Activated T-helper 1 cell treated with anti-CD3 and anti-CD28 coated beads, Interleukin-12 subunit alpha, Interleukin-12 subunit beta, Interleukin-2, Interleukin-4 antibody, amounts not matched to agents 30 ng/mL and 10 ng/mL and 1 ng/mL, durations not matched to agents 14 hours and 24 hours and 36 hours (primary cell): Measurements from ENCODE around the gene MAML2. TPM values are rescaled to one million over a fixed set of nuclear protein-coding genes. Genes with fewer than 3 reads are reported as not detected.

Experiments used
- DNase-seq: peaks from one replicate; pipeline ENCODE4 v3.0.0; 2021; ENCODE audit warnings: low spot score
- H3K27ac Mint-ChIP-seq: one replicate; pipeline ENCODE4 v1.8.0; 2021; ENCODE audit warnings: mild to moderate bottlenecking, mixed read lengths
- H3K27me3 Mint-ChIP-seq: one replicate; pipeline ENCODE4 v1.8.0; 2022; ENCODE audit warnings: mild to moderate bottlenecking, moderate library complexity, mixed read lengths; ENCODE audit not compliant: insufficient read depth
- H3K36me3 Mint-ChIP-seq: one replicate; pipeline ENCODE4 v1.8.0; 2021; ENCODE audit warnings: low read depth, mixed read lengths
- H3K4me1 Mint-ChIP-seq: one replicate; pipeline ENCODE4 v1.8.0; 2021; ENCODE audit warnings: low read depth, mixed read lengths
- H3K4me3 Mint-ChIP-seq: one replicate; pipeline ENCODE4 v1.8.0; 2021; ENCODE audit warnings: mild to moderate bottlenecking, moderate library complexity, mixed read lengths
- H3K9me3 Mint-ChIP-seq: one replicate; pipeline ENCODE4 v1.8.0; 2021; ENCODE audit warnings: mixed read lengths
- intact Hi-C: fragments of 100-400 bp; cut with micrococcal nuclease; formaldehyde crosslinking; loops from one replicate; pipeline ENCODE4 v1.15.1; 2024
- total RNA-seq: library from RNA; stranded (reverse); gene quantifications from 2 replicates; pipeline ENCODE4 v1.2.3, GENCODE V29; 2022

The MAML2 gene
- 10.0 and 10.1 TPM in 2 replicates for total RNA-seq

DNA sequence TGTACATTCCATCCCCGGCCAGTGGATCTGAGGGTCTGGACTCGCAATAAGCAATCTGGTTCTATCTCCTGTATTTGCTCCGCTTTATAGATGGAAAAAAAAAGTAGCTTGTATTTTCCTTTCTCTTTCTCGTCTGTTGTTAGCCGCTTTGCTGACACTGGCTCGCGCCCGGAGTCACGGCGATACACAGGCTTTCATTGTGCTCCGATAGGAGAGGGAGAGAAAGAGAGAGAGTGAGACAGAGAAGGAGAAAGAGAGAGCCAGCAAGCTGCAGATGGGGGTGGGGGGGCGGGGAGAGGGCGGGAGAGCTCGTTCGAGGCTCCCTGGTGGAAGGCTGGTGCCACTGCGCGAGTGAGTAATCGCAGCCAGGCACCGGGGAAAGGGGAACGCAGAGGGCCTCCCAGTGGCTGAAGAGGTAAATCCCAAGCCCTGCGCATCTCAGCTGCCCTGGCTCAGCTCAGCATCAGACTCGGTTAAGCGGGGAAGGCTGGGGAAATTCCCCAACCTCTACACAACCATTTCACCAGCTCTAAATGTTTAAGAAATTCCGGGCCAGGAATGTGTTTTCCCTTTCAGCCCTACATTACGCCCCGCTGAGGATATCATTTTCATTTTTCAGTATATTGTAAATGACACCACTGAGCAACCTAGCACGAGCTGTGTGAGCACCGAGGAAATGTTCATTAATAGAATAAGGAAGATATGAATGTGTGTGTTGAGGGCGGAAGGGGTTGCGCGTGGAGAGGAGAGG lies at the start of gene MAML2:
Gene MAML2 (minus strand): TSS at position 235 of the 751 bp plus-strand sequence. CDS start 1,300 bp downstream, outside the sequence.
- Mint-ChIP-seq H3K27me3 (no peaks in the 10 kb centered on the region), H3K36me3 (peaks cover 3% of the 10 kb centered on the region), H3K9me3 (no peaks in the 10 kb centered on the region), H3K27ac (peak within 1 kb of the TSS; percentile 89), H3K4me1 (peaks cover 49% of the 10 kb centered on the region), H3K4me3 (peak within 1 kb of the TSS; percentile 94)
- intact Hi-C loops = loop anchor here (1.0 to 5.0 kb wide), 17 partner anchors 46 to 1246 kb away; partner anchors contain the start of genes CCDC82, CEP57 and MTMR2
- peak; percentile 85 for DNase-seq

DNA sequence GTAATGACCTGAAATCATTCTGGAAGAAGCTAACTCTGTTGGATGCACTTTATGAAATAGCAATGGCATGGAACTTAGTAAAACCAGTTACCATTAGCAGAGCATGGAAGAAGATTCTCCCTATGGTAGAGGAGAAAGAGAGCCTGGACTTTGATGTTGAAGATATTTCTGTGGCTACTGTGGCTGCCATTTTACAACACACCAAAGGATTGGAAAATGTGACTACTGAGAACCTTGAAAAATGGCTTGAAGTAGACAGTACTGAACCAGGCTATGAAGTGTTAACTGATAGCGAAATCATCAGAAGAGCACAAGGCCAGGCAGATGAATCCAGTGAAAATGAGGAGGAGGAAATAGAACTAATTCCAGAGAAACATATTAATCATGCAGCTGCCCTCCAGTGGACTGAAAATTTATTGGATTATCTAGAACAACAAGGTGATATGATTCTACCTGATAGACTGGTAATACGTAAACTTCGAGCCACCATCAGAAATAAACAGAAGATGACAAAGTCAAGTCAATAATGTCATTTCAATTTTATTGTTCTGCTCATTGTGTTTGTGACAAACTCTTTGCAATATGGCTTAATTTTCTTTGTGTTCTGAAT lies 48.8 kb upstream of the MAML2 start:
- no peaks in the 10 kb centered on the region for H3K9me3 Mint-ChIP-seq
- peaks cover 53% of the 10 kb centered on the region for H3K4me1 Mint-ChIP-seq
- H3K27me3 Mint-ChIP-seq = no peaks in the 10 kb centered on the region
- no peak for DNase-seq
- H3K4me3 Mint-ChIP-seq = peak overlapping the region; percentile 95
- intact Hi-C loops = loop anchor here (2.0 kb wide), 3 partner anchors 35 to 467 kb away; partner anchors contain the start of gene MTMR2
- peaks cover 15% of the 10 kb centered on the region for H3K36me3 Mint-ChIP-seq
- H3K27ac Mint-ChIP-seq = no peak overlapping the region

DNA sequence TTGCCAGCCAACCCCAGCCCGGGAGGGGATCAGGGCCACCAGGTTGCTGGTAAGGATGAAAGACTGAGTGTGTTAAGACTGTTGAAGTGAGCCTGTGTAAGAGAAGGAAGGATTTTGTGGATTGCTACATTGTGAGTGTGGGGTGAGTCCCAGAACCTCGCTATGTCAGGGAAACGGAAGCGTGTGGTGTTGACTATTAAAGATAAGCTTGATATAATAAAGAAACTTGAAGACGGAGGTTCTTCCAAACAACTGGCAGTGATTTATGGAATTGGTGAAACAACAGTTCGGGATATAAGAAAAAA lies 47.4 kb upstream of the MAML2 start:
- H3K4me1 Mint-ChIP-seq = peaks cover 59% of the 10 kb centered on the region
- peaks cover 16% of the 10 kb centered on the region for H3K36me3 Mint-ChIP-seq
- peak overlapping the region; percentile 85 for H3K27ac Mint-ChIP-seq

DNA sequence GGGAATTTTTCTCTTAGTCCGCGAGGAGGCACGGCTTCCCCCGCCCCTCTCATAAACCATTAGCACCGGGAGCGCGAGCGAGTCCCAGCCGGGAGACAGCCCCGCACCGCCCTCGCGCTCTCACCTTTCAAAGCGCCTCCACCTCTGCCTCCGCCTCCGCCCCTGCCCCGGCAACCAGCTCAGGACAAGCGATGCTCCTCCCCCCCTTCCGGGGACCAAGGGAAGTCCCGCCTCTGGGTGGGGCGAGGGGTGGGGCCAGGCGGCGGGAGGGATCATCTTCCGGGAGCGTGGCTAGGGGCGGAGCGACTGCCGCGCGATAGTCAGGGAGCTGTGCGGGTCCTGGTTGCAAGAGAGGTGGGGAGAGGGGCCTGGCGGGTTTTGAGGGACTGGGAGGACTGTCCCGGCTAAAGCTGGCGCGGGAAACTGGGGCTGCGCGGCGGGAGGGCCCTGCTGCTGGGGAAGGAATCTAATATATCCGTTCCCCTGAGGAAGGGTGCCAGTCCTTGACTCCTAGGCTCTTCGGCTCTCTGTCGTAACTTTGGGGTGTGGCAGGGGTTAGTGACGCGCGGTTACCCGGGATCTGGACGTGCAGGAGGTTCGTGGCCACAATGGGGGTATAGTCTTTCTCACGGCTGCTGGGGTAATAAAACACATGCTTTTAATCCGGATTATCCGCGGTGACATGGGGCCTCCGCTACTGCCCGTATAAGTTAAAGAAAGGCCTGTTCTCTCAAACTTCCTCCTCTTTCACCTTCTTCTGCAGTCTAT lies 46.9 kb upstream of the MAML2 start, which contains the start of the genes CCDC82 and JRKL:
Gene CCDC82 (minus strand): TSS at position 193 of the 768 bp plus-strand sequence. CDS start 5,165 bp downstream, outside the sequence.
Gene JRKL (plus strand): TSS at position 294 of the 768 bp plus-strand sequence. CDS start 637 bp downstream, outside the sequence.
- Mint-ChIP-seq H3K27me3 (no peaks in the 10 kb centered on the region), H3K9me3 (no peaks in the 10 kb centered on the region), H3K4me1 (peaks cover 64% of the 10 kb centered on the region), H3K4me3 (peak within 1 kb of the TSS; percentile 95), H3K27ac (peak within 1 kb of the TSS; percentile 85), H3K36me3 (peaks cover 20% of the 10 kb centered on the region)
- DNase-seq = peak; percentile 97
- intact Hi-C loops = loop anchor here (1.0 to 2.0 kb wide), 9 partner anchors 47 to 1417 kb away; partner anchors contain the start of genes CEP57, CWC15, KDM4D and MAML2

More for the DNA sequence above, 47.4 kb upstream of the MAML2 start:
- intact Hi-C loops = loop anchor here (2.0 kb wide), 2 partner anchors 378 to 466 kb away; partner anchors contain the start of gene MTMR2
- H3K9me3 Mint-ChIP-seq = no peaks in the 10 kb centered on the region
- no peaks in the 10 kb centered on the region for H3K27me3 Mint-ChIP-seq
- H3K4me3 Mint-ChIP-seq = peak overlapping the region; percentile 95
- DNase-seq = no peak

DNA sequence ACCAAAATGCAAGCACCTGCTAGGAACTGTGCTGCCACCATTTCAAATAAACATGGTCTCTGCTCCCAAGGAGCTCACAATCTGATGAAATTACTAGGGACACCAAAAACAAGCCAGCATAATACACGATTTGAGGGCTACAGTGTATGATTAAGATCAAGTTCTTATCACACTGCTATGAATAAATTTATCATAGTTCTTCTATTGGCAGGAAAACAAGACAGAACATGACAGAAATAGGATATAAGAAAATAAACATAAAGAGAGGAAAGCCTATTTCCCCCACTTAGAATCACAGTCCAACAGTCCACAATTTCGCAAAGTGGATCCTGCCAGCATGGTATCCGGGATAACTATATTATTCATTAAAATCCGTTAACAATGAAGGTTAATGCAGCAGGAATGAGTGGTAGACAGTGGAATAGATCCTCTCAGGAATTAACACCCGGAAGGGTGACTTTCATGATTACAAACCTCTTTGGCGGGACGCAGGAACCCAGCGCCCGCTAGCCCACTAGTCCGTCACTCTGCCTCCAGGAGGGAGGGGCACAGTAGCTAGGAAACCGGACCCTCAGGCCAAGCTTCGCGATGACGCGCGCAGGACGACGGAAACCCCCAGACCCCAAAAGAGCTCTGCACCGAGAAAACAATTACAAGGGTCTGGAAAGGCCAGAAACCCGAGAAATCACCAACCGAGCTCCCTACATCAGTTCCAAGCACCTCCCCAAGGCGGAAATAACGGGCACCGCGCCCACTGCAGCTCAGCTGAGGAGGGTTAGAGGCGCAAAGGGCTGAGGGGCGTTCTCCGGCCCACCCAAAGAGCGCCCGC lies 46.1 kb upstream of the MAML2 start:
- Mint-ChIP-seq H3K36me3 (peaks cover 25% of the 10 kb centered on the region), H3K27me3 (no peaks in the 10 kb centered on the region), H3K4me3 (peak overlapping the region; percentile 95), H3K27ac (peak overlapping the region; percentile 85), H3K9me3 (no peaks in the 10 kb centered on the region), H3K4me1 (peaks cover 67% of the 10 kb centered on the region)
- intact Hi-C loops = loop anchor here (1.0 kb wide), 7 partner anchors 46 to 1416 kb away; partner anchors contain the start of genes CEP57, CWC15, KDM4D and MAML2
- no peak for DNase-seq

DNA sequence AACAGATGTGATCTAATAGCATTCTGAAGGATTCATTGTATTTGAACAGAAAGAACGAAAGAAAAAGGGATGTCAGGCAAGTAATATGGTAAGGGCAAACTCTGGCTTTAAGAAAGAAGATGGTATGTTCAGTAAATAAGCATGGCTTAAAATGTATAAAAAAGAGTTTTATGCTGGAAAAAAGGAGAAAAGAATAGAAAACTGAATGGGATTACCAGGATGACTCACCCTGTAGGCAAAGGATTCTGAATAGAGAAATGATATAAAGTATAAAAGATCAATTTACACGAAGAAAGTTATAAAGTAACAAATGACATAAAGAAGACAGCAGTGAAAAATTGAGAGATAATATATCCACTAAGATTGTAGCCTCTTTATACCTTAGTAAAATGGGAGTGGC lies 42.2 kb upstream of the MAML2 start:
- Mint-ChIP-seq H3K9me3 (no peaks in the 10 kb centered on the region), H3K27ac (no peak overlapping the region), H3K36me3 (peaks cover 27% of the 10 kb centered on the region), H3K4me3 (no peak overlapping the region), H3K4me1 (peaks cover 50% of the 10 kb centered on the region), H3K27me3 (no peaks in the 10 kb centered on the region)
- DNase-seq = no peak
- intact Hi-C loops = no loop called here

DNA sequence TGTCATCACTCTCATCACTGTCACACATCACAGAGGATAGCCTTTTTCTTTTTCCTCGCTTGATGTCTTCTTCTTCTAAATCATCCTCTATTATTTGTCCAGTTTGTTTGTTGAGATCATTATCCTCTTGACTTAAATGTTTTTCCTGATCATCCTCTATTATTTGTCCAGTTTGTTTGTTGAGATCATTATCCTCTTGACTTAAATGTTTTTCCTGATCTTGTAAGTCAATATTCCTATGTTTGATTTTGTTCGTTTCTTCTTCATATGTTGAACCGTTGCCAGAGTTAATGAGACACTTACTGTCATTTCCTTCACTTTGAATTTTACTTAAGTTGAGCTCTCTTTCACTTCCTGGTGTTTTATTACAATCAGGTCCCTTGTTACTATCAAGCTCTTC lies 41.2 kb upstream of the MAML2 start:
- Mint-ChIP-seq H3K36me3 (peaks cover 32% of the 10 kb centered on the region), H3K4me1 (peaks cover 50% of the 10 kb centered on the region), H3K9me3 (no peaks in the 10 kb centered on the region), H3K27me3 (no peaks in the 10 kb centered on the region), H3K4me3 (peak overlapping the region; percentile 52), H3K27ac (peak overlapping the region; percentile 1)
- no peak for DNase-seq
- intact Hi-C loops = no loop called here

DNA sequence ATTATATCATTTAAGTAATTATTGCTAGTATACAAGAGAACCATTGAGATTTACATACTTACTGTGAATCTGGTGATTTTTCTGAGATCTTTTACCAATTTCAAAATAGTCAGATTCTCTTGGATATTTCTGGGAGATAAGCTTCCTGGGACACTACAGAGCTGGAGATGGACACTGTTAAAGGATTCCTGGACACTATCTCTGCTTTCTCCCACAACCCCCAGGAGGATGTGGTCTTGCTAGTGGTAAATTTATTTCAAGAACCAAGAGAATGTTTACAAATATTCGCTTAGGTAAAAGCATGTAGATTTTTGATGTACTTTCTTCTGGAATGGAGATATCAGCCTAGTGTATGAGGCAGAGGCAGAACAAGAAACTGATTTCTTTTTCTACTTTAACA lies 33.8 kb upstream of the MAML2 start:
- Mint-ChIP-seq H3K27ac (no peak overlapping the region), H3K4me3 (no peak overlapping the region), H3K9me3 (no peaks in the 10 kb centered on the region), H3K36me3 (peaks cover 39% of the 10 kb centered on the region), H3K4me1 (peaks cover 11% of the 10 kb centered on the region), H3K27me3 (no peaks in the 10 kb centered on the region)
- intact Hi-C loops = no loop called here
- no peak for DNase-seq

DNA sequence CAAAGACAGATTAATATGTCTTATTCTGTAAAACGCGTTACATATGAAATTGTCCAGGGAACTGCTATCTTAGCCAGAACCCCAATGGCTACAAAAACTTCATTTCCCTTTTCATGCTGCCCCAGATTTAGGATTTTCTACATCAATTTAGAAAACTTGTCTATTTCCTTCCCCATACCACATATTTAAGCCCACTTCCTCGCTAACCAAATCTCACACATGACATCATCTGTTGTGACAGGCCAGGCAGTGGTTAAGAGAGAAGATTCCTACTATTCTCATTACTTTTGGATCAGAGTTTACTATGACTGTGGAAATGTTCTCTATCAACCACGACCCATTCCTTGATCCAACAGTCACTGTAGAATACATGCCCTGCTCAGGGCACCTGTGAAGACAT lies 30.8 kb upstream of the MAML2 start:
- H3K36me3 Mint-ChIP-seq = peaks cover 37% of the 10 kb centered on the region
- intact Hi-C loops = no loop called here
- H3K4me3 Mint-ChIP-seq = no peak overlapping the region
- H3K27ac Mint-ChIP-seq = no peak overlapping the region
- no peaks in the 10 kb centered on the region for H3K27me3 Mint-ChIP-seq
- DNase-seq = no peak
- H3K4me1 Mint-ChIP-seq = peaks cover 11% of the 10 kb centered on the region
- no peaks in the 10 kb centered on the region for H3K9me3 Mint-ChIP-seq

DNA sequence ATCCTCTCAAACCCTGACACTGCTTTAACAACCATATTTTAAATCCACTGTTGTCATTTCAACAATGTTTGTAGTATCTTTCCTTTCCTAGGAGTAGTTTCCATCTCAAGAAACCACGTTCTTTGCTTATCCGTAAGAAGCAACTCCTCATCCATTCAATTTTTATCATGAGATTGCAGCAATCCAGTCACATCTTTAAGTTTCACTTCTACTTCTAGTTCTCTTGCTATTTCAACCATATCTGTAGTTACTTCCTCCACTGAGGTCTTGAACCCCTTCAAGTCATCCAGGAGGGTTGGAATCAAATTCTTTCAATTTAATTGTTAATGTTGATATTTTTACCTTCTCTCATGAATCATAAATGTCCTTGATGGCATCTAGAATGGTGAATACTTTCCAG lies 24.3 kb upstream of the MAML2 start:
- Mint-ChIP-seq H3K4me1 (peaks cover 6% of the 10 kb centered on the region), H3K9me3 (no peaks in the 10 kb centered on the region), H3K27ac (no peak overlapping the region), H3K4me3 (no peak overlapping the region), H3K27me3 (no peaks in the 10 kb centered on the region), H3K36me3 (peaks cover 19% of the 10 kb centered on the region)
- intact Hi-C loops = no loop called here
- DNase-seq = no peak

DNA sequence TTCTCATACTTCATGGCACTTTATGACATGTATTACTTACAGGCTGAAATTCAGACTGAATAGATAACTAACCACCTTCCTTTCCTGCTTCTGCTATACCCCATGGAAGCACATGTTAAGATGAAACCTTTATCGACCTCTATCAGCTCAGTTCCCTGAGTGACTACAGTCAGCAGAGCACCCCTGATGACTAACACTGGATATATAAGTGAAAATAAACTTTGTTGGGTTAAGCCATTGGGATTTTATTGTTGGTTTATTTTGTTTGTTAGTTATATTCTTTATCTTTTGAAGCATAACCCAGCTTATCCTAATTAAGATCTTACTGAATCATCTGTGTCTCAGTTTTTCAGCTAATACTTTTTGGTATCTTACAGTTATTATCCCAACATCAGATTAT lies 23.0 kb upstream of the MAML2 start:
- intact Hi-C loops = no loop called here
- DNase-seq = no peak
- no peak overlapping the region for H3K27ac Mint-ChIP-seq
- peaks cover 6% of the 10 kb centered on the region for H3K4me1 Mint-ChIP-seq
- H3K9me3 Mint-ChIP-seq = no peaks in the 10 kb centered on the region
- no peaks in the 10 kb centered on the region for H3K27me3 Mint-ChIP-seq
- H3K36me3 Mint-ChIP-seq = peaks cover 15% of the 10 kb centered on the region
- no peak overlapping the region for H3K4me3 Mint-ChIP-seq

DNA sequence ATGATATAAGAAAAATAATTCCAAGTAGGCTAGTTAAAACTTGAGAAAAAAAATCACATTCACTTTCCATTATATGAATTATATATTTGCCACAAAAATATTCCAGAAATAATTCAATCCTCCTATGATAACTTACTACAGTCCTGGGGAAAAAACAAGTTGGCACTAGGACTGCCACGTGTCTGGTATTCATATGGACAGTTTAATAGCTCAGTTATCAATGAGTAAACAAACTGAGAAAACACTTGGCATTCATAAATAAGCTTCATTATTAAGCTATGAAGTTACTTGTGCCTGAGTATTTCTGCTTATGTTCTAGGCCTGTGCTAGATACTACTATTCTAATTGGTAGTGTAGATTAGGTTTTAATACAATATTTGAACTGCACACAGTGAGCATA lies 22.5 kb upstream of the MAML2 start:
- Mint-ChIP-seq H3K36me3 (peaks cover 13% of the 10 kb centered on the region), H3K4me3 (no peak overlapping the region), H3K9me3 (no peaks in the 10 kb centered on the region), H3K4me1 (peaks cover 6% of the 10 kb centered on the region), H3K27ac (no peak overlapping the region), H3K27me3 (no peaks in the 10 kb centered on the region)
- no peak for DNase-seq
- intact Hi-C loops = no loop called here
